ENCODE results near the gene RUFY3. TPM values are rescaled to one million over a fixed set of nuclear protein-coding genes. Genes with fewer than 3 reads are reported as not detected.

RUFY3 gene
- total RNA-seq, 1 donor from 2014 or later: 92.4 TPM

- Histone ChIP-seq H3K27ac (no peak overlapping the region), H3K9me3 (no peaks in the 10 kb centered on the region), H3K27me3 (ENCODE audit: low read depth) (no peaks in the 10 kb centered on the region), H3K4me1 (peaks cover 42% of the 10 kb centered on the region), H3K36me3 (no peaks in the 10 kb centered on the region), H3K4me3 (no peak overlapping the region)
- ATAC-seq (peak in 1 of 2 donors; percentile 22), DNase-seq (no peak)
- TF ChIP-seq CTCF (IDR thresholded peaks at IDR 0.05): no peak
- intact Hi-C loops (cut with DNase I): no loop called here
Observed at GRCh38 chr4:70709611-70710205, 12.1 kb upstream of the RUFY3 start.

- H3K36me3 ChIP-seq: no peaks in the 10 kb centered on the region
- H3K4me3 ChIP-seq: no peak overlapping the region
- ATAC-seq: no peak
- no peak for TF ChIP-seq CTCF (IDR thresholded peaks at IDR 0.05)
- no peak overlapping the region for H3K27ac ChIP-seq
- intact Hi-C loops (cut with DNase I): no loop called here
- H3K27me3 ChIP-seq (ENCODE audit: low read depth): no peaks in the 10 kb centered on the region
- H3K4me1 ChIP-seq: peaks cover 42% of the 10 kb centered on the region
- no peaks in the 10 kb centered on the region for H3K9me3 ChIP-seq
- DNase-seq: no peak
Observed at GRCh38 chr4:70711599-70711998, 10.2 kb upstream of the RUFY3 start.

GRCh38 chr4:70712150-70712549 is 9.6 kb upstream of the RUFY3 start:
- peaks cover 36% of the 10 kb centered on the region for H3K4me1 ChIP-seq
- no peak for TF ChIP-seq CTCF (IDR thresholded peaks at IDR 0.05)
- ATAC-seq (no peak), DNase-seq (no peak)
- intact Hi-C loops (cut with DNase I): no loop called here
- no peak overlapping the region for H3K4me3 ChIP-seq
- H3K27ac ChIP-seq: no peak overlapping the region
- H3K36me3 ChIP-seq: no peaks in the 10 kb centered on the region
- no peaks in the 10 kb centered on the region for H3K27me3 ChIP-seq (ENCODE audit: low read depth)
- no peaks in the 10 kb centered on the region for H3K9me3 ChIP-seq

GRCh38 chr4:70712604-70713452 is 8.9 kb upstream of the RUFY3 start:
- Histone ChIP-seq H3K4me1 (peaks cover 29% of the 10 kb centered on the region), H3K36me3 (no peaks in the 10 kb centered on the region), H3K9me3 (no peaks in the 10 kb centered on the region), H3K27ac (peak overlapping the region; percentile 5), H3K27me3 (ENCODE audit: low read depth) (no peaks in the 10 kb centered on the region), H3K4me3 (no peak overlapping the region)
- DNase-seq (no peak), ATAC-seq (peak in 1 of 2 donors; percentile 26)
- TF ChIP-seq CTCF (IDR thresholded peaks at IDR 0.05): no peak
- intact Hi-C loops (cut with DNase I): no loop called here

- DNase-seq (no peak), ATAC-seq (peak; percentile 25 to 57)
- no peaks in the 10 kb centered on the region for H3K9me3 ChIP-seq
- H3K4me3 ChIP-seq: no peak overlapping the region
- no peaks in the 10 kb centered on the region for H3K36me3 ChIP-seq
- H3K4me1 ChIP-seq: peaks cover 29% of the 10 kb centered on the region
- H3K27ac ChIP-seq: peak overlapping the region; percentile 21
- intact Hi-C loops (cut with DNase I): no loop called here
- no peak for TF ChIP-seq CTCF (IDR thresholded peaks at IDR 0.05)
- H3K27me3 ChIP-seq (ENCODE audit: low read depth): no peaks in the 10 kb centered on the region
Observed at GRCh38 chr4:70713453-70714078, 8.2 kb upstream of the RUFY3 start.

Measured in lower lobe of right lung (tissue), 2 donors.